Loucy (cell line): Measurements from ENCODE around the gene DIS3L.

Source experiments
- CTCF ChIP-seq: fragments of 200-600 bp; sonication (generic); conservative IDR thresholded peaks from 2 replicates; pipeline ENCODE4 v1.5.1; 2014; ENCODE audit warnings: mild to moderate bottlenecking, antibody characterized with exemption, low read length
- EZH2phosphoT487 ChIP-seq: fragments of 200-600 bp; IDR thresholded peaks from 2 replicates; pipeline ENCODE4 v1.6.1; 2018; ENCODE audit warnings: antibody characterized with exemption, mild to moderate bottlenecking, moderate library complexity, borderline replicate concordance

GRCh38 chr15:66251790-66252684 is 41.3 kb upstream of the DIS3L start:
- TF ChIP-seq CTCF (peak; percentile 66), EZH2phosphoT487 (no peak)
